ENCODE data around the gene WDR35. TPM values are rescaled to one million over a fixed set of nuclear protein-coding genes. Genes with fewer than 3 reads are reported as not detected.

WDR35 gene
- total RNA-seq, 1 experiment from 2014 or later, result 15.5 TPM

GRCh38 chr2:19868224-19868623 is 121.7 kb downstream of the WDR35 start:
- no peak for DNase-seq (ENCODE audit: low spot score)
- no peak overlapping the region for H3K27ac Mint-ChIP-seq
- ATAC-seq, result no peak
- POLR2A ChIA-PET, result no interaction called here
- CTCF ChIA-PET, result no interaction called here
- peaks cover 10% of the 10 kb centered on the region; the same call in 1 of the 2 replicates for H3K4me1 Mint-ChIP-seq
- H3K4me3 Mint-ChIP-seq, result peak overlapping the region; percentile 78
- H3K36me3 Mint-ChIP-seq, result no peaks in the 10 kb centered on the region
- no peaks in the 10 kb centered on the region for H3K9me3 Mint-ChIP-seq
- no peak for TF ChIP-seq FOXK1 (CRISPR knock-in tag; IDR thresholded peaks at IDR 0.05)
- no peak for TF ChIP-seq MAX (CRISPR knock-in tag; IDR thresholded peaks at IDR 0.05)
- no peak for TF ChIP-seq TEAD4 (CRISPR knock-in tag; IDR thresholded peaks at IDR 0.05)
- no peak for TF ChIP-seq MYBL2 (CRISPR knock-in tag; IDR thresholded peaks at IDR 0.05)
- no peak for TF ChIP-seq ZNF416 (CRISPR knock-in tag; IDR thresholded peaks at IDR 0.05)
- TF ChIP-seq PRRX2 (CRISPR knock-in tag; IDR thresholded peaks at IDR 0.05), result no peak
- no peak for TF ChIP-seq NR1H2 (CRISPR knock-in tag; IDR thresholded peaks at IDR 0.05)
- no peak for TF ChIP-seq IRF2 (CRISPR knock-in tag; IDR thresholded peaks at IDR 0.05; ENCODE audit: borderline replicate concordance, low read depth)
- TF ChIP-seq, protein P1, sequence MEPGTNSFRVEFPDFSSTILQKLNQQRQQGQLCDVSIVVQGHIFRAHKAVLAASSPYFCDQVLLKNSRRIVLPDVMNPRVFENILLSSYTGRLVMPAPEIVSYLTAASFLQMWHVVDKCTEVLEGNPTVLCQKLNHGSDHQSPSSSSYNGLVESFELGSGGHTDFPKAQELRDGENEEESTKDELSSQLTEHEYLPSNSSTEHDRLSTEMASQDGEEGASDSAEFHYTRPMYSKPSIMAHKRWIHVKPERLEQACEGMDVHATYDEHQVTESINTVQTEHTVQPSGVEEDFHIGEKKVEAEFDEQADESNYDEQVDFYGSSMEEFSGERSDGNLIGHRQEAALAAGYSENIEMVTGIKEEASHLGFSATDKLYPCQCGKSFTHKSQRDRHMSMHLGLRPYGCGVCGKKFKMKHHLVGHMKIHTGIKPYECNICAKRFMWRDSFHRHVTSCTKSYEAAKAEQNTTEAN (CRISPR knock-in tag; IDR thresholded peaks at IDR 0.05), result no peak
- TF ChIP-seq, protein P2, sequence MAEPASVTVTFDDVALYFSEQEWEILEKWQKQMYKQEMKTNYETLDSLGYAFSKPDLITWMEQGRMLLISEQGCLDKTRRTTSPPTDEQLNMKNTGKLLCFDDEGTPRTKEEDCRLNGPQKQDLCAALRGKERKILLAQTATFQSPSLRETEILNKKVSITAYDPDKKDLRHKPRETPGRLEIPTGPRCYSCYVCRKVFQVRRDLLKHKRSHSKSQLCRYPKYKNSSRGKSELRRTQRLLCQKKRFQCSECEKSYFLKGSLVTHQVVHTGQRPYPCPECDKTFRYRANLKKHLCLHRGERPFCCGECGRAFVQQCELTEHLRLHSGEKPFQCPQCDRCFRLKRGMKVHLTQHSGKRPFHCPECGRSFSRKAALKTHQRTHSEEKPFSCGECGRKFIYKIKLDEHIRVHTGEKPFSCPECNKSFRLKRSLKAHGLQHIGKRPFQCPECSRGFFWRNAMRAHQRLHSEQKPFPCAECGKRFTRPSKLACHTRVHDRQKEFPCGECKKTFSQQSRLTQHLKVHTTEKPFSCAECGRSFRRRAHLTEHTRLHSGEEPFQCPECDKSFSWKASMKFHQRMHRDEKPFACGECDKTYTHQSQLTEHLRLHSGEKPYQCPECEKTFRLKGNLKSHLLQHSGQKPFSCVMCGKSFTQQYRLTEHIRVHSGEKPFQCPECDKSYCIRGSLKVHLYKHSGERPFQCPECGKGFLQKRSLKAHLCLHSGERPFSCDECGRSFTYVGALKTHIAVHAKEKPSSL (CRISPR knock-in tag; conservative IDR thresholded peaks at IDR 0.05), result no peak
- no peak for TF ChIP-seq SMAD4 (CRISPR knock-in tag; IDR thresholded peaks at IDR 0.05)
- TF ChIP-seq, protein P3, sequence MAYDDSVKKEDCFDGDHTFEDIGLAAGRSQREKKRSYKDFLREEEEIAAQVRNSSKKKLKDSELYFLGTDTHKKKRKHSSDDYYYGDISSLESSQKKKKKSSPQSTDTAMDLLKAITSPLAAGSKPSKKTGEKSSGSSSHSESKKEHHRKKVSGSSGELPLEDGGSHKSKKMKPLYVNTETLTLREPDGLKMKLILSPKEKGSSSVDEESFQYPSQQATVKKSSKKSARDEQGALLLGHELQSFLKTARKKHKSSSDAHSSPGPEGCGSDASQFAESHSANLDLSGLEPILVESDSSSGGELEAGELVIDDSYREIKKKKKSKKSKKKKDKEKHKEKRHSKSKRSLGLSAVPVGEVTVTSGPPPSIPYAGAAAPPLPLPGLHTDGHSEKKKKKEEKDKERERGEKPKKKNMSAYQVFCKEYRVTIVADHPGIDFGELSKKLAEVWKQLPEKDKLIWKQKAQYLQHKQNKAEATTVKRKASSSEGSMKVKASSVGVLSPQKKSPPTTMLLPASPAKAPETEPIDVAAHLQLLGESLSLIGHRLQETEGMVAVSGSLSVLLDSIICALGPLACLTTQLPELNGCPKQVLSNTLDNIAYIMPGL (CRISPR knock-in tag; IDR thresholded peaks at IDR 0.05), result no peak
- TF ChIP-seq ZNF219 (CRISPR knock-in tag; IDR thresholded peaks at IDR 0.05; ENCODE audit: borderline replicate concordance), result no peak
- H3K27me3 Mint-ChIP-seq (ENCODE audit: low read depth), result peaks cover 46% of the 10 kb centered on the region

GRCh38 chr2:19866771-19867170 is 123.1 kb downstream of the WDR35 start:
- Mint-ChIP-seq H3K9me3 (no peaks in the 10 kb centered on the region), H3K36me3 (no peaks in the 10 kb centered on the region), H3K27ac (no peak overlapping the region), H3K4me3 (no peak overlapping the region), H3K4me1 (peaks cover 15% of the 10 kb centered on the region; the same call in 1 of the 2 replicates), H3K27me3 (ENCODE audit: low read depth) (peaks cover 46% of the 10 kb centered on the region)
- no peak for ATAC-seq
- CTCF ChIA-PET, result no interaction called here
- POLR2A ChIA-PET, result no interaction called here
- DNase-seq (ENCODE audit: low spot score), result no peak
- no peak for TF ChIP-seq MLX (CRISPR knock-in tag; IDR thresholded peaks at IDR 0.05)
- TF ChIP-seq, protein P4, sequence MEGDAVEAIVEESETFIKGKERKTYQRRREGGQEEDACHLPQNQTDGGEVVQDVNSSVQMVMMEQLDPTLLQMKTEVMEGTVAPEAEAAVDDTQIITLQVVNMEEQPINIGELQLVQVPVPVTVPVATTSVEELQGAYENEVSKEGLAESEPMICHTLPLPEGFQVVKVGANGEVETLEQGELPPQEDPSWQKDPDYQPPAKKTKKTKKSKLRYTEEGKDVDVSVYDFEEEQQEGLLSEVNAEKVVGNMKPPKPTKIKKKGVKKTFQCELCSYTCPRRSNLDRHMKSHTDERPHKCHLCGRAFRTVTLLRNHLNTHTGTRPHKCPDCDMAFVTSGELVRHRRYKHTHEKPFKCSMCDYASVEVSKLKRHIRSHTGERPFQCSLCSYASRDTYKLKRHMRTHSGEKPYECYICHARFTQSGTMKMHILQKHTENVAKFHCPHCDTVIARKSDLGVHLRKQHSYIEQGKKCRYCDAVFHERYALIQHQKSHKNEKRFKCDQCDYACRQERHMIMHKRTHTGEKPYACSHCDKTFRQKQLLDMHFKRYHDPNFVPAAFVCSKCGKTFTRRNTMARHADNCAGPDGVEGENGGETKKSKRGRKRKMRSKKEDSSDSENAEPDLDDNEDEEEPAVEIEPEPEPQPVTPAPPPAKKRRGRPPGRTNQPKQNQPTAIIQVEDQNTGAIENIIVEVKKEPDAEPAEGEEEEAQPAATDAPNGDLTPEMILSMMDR (IDR thresholded peaks at IDR 0.05), result no peak
- TF ChIP-seq, protein P5, sequence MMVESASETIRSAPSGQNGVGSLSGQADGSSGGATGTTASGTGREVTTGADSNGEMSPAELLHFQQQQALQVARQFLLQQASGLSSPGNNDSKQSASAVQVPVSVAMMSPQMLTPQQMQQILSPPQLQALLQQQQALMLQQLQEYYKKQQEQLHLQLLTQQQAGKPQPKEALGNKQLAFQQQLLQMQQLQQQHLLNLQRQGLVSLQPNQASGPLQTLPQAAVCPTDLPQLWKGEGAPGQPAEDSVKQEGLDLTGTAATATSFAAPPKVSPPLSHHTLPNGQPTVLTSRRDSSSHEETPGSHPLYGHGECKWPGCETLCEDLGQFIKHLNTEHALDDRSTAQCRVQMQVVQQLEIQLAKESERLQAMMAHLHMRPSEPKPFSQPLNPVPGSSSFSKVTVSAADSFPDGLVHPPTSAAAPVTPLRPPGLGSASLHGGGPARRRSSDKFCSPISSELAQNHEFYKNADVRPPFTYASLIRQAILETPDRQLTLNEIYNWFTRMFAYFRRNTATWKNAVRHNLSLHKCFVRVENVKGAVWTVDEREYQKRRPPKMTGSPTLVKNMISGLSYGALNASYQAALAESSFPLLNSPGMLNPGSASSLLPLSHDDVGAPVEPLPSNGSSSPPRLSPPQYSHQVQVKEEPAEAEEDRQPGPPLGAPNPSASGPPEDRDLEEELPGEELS (CRISPR knock-in tag; IDR thresholded peaks at IDR 0.05), result no peak
- TF ChIP-seq ZNF512 (CRISPR knock-in tag; IDR thresholded peaks at IDR 0.05; ENCODE audit: borderline replicate concordance), result no peak
- TF ChIP-seq EMX1 (CRISPR knock-in tag; IDR thresholded peaks at IDR 0.05), result no peak
- TF ChIP-seq ZMAT4 (CRISPR knock-in tag; IDR thresholded peaks at IDR 0.05), result no peak
- TF ChIP-seq AR (CRISPR knock-in tag; IDR thresholded peaks at IDR 0.05), result no peak
- TF ChIP-seq MAX (CRISPR knock-in tag; IDR thresholded peaks at IDR 0.05), result no peak
